DMS53 treated with DMSO at 0.1 percent for 48 hours (cell line): ENCODE measurements around the gene DHDH.
"Not testable (repeated sequence)": the region's sequence is repeated elsewhere in the genome, so short reads cannot be mapped to it uniquely, and the experiment has no call there.

Experiments
- DNase-seq: peaks from one replicate; lab custom pipeline; 2025; ENCODE audit not compliant: unreplicated experiment; lab: John Stamatoyannopoulos, UW

Gene DHDH

GRCh38 chr19:48914181-48914580, 19.3 kb upstream of the DHDH start:
- no peak for DNase-seq

DNA sequence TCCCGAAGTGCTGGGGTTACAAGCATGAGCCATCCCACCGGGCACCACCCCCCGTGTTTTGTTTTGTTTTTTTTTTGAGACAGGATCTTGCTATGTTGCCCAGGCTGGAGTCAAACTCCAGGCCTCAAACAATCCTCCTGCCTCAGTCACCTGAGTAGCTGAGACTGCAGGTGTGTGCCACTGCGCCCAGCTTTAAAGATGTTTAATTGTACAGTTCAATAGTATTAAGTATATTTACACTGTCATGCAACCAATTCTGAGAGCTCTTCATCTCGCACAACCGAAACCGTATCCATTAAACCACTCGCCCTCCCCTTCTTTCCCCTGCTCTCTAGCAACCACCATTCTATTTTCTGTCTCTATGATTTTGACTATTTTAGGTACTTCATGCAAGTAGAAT, 17.7 kb upstream of the DHDH start:
- DNase-seq = peak; percentile 93

- no peak for DNase-seq
Observed at GRCh38 chr19:48918071-48918470, 15.4 kb upstream of the DHDH start.

GRCh38 chr19:48918801-48919247, 14.7 kb upstream of the DHDH start:
- no peak for DNase-seq

DNA sequence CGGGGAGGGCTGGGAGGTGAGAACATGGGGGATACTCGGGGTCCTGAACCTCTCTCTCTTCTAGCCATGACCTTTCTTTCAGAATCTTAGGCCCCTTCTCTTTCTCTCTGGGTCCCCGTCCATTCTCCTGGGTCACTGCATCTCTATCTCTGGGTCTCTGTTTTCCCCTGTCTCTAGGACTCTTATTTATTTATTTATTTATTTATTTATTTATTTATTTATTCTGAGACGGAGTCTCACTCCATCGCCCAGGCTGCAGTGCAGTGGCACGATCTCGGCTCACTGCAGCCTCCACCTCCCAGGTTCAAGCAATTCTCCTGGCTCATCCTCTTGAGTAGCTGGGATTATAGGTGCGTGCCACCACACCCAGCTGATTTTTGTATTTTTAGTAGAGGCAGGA, 14.2 kb upstream of the DHDH start:
- not testable (repeated sequence) for DNase-seq

DNA sequence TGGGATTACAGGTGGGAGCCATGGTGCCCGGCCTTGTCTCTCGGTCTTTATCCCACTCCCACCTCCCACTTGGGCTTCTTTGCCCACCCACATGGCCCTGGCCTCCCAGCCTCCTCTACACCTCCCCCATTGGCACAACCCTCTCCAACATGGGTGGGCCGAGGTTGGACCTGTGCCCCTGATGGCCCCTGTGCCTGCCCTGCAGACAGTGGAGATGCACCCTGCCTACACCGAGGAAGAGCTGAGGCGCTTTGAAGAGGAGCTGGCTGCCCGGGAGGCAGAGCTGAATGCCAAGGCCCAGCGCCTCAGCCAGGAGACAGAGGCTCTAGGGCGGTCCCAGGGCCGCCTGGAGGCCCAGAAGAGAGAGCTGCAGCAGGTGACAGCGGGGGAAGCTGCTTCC, 12.6 kb upstream of the DHDH start:
- no peak for DNase-seq

DNA sequence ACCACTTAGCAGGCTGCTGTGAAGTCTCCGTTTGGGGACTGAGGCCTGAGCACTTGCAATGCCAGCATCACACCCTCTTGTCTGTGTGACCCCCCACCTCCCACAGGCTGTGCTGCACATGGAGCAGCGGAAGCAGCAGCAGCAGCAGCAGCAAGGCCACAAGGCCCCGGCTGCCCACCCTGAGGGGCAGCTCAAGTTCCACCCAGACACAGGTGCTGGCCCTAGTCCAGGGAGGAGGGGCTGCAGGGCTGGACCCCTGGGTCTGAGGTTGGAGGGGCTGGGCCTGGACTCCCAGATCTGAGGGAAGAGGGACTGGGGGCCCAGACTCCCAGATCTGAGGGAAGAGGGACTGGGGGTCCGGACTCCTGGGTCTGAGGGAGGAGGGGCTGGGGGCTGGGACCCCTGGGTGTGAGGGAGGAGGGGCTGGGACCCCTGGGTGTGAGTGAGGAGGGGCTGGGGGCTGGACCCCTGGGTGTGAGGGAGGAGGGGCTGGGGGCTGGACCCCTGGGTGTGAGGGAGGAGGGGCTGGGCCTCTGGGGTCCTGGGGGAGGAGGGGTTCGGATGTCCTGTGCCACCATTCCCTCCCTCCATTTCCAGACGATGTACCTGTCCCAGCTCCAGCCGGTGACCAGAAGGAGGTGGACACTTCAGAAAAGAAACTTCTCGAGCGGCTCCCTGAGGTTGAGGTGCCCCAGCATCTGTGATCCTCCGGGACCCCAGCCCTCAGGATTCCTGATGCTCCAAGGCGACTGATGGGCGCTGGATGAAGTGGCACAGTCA, 11.6 kb upstream of the DHDH start:
- no peak for DNase-seq

GRCh38 chr19:48922548-48923490, 10.7 kb upstream of the DHDH start:
- no peak for DNase-seq

DNA sequence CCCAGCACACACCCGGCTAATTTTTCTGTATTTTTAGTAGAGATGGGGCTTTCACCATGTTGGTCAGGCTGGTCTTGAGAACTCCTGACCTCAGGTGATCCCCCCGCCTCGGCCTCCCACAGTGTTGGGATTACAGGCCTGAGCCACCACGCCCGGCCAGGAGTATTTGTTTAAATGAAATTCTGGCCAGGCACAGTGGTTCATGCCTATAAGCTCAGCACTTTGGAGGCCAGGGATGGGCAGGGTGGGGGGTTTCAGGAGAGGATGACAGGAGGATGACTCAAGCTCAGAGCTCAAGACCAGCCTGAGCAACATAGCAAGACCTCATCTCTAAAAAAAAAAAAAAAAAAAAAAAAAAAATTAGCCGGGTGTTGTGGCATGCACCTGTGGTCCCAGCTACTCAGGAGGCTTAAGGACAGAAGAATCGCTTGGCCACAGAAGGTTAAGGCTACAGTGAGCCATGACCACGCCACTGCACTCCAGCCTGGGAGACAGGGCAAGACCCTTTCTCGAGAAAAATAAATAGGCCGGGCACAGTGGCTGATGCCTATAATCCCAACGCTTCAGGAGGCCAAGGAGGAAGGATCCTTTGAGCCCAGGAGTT, 8.2 kb upstream of the DHDH start:
- no peak for DNase-seq

GRCh38 chr19:48925890-48926289, 7.6 kb upstream of the DHDH start:
- not testable (repeated sequence) for DNase-seq

GRCh38 chr19:48926909-48927308, 6.6 kb upstream of the DHDH start:
- DNase-seq = peak; percentile 23

GRCh38 chr19:48927692-48928091, 5.8 kb upstream of the DHDH start:
- DNase-seq = not testable (repeated sequence)

DNA sequence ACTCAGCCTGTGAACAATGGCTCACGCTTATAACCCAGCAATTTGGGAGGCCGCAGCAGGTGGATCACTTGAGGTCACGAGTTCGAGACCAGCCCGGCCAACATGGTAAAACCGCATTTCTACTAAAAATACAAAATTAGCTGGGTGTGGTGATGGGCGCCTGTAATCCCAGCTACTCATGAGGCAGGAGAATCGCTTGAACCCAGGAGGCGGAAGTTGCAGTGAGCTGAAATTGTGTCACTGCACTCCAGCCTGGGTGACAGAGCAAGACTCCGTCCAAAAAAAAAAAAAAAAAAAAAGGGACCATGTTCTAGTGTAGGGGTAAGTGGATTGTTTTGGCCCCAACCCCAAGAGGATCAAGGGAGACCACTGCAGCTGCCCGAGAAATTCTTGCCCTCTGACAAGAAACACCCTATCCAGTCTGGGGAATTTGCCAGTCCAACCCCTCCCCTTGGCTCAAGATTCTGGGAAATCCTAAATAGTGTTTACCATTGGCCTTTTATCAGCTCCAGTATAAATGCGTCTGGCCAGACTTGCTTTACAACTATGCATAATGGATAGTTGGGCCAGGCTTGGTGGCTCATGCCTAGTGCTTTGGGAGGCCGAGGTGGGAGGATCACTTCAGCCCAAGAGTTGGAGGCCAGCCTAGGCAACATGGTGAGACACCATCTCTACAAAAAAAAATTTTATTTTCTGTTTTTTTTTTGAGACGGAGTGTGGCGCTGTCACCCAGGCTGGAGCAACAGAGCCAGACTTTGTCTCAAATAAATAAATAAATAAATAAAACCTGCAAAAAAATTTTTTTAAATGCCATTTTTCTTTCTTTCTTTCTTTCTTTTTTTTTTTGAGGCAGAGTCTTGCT, 5.1 kb upstream of the DHDH start:
- no peak for DNase-seq

GRCh38 chr19:48934837-48935236, 1.3 kb downstream of the DHDH start:
- no peak for DNase-seq

- no peak for DNase-seq
Observed at GRCh38 chr19:48935864-48936263, 2.4 kb downstream of the DHDH start.

- no peak for DNase-seq
Observed at GRCh38 chr19:48938256-48938655, 4.8 kb downstream of the DHDH start.

DNA sequence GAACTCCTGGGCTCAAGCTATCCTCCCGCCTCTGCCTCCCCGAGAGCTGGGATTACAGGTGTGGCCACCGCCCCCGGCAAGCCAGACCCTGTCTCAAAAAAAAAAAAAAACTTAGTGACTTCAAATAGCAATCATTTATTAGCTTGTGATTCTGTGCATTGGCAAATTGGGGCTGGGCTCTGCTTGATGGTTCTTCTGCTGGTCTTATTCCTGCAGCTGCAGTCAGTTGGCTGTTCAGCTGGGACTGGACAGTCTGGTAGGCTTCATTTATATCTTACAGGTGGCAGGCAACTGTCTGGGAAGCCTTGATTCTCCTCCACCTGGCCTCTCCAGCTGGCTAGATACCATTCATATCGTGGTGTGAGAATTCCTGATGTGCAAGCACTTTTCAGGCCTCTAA, 7.4 kb downstream of the DHDH start:
- no peak for DNase-seq

DNA sequence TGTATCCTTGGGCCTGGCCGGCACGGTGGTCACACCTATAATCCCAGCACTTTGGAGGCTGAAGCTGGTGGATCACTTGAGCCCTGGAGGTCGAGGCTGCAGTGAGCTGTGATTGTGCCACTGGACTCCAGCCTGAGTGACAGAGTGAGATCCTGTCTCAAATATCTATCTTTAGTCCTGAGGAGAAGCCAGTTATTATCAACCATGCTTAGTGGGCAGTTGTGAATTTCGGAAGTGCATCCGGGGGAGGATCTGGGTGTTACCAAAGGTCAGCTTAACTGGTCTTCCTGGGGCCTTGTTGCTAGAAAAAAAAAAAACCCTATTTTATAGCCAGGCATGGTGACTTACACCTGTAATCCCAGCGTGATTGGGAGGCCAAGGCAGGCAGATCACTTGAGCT, 9.6 kb downstream of the DHDH start:
- no peak for DNase-seq

DNA sequence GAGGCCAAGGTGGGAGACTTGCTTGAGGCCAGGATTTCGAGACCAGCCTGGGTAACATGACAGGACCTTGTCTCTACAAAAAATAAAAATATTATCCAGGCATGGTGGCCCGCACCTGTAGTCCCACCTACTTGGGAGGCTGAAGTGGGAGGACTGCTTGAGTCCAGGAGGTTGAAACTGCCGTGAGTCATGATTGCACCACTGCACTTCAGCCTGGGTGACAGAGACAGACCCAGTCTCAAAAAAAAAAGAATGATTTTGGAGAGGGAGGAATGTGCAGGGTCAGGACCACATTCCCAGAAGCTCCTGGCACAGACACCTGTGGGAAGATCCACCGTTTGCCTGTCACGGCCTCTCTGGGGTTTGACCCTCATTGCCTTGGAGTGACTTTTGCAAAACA, 11.9 kb downstream of the DHDH start:
- DNase-seq = no peak

- DNase-seq = no peak
Observed at GRCh38 chr19:48945817-48946216, 12.3 kb downstream of the DHDH start.
